Neural progenitor cell (in vitro differentiated cells): ENCODE data around the gene KLHL13.

Experiments used
- CTCF ChIP-seq: fragments of 200-600 bp; sonication (generic); IDR thresholded peaks from 2 replicates; pipeline ENCODE4 v1.5.1; 2017; ENCODE audit warnings: antibody characterized with exemption, mild to moderate bottlenecking
- EZH2 ChIP-seq: fragments of 200-600 bp; sonication (generic); IDR thresholded peaks from 2 replicates; pipeline ENCODE4 v1.6.1; 2017; ENCODE audit warnings: antibody characterized with exemption, mild to moderate bottlenecking, moderate library complexity
- EZH2phosphoT487 ChIP-seq: fragments of 200-600 bp; sonication (generic); IDR thresholded peaks from 2 replicates; pipeline ENCODE4 v1.6.1; 2017; ENCODE audit warnings: antibody characterized with exemption

- no peak for TF ChIP-seq CTCF
- TF ChIP-seq EZH2, result no peak
- no peak for TF ChIP-seq EZH2phosphoT487
Measured at GRCh38 chrX:118153270-118153669, 36.7 kb upstream of the KLHL13 start.
